Panc1 (cell line): ENCODE data around the gene RYR3. TPM values are rescaled to one million over a fixed set of nuclear protein-coding genes. Genes with fewer than 3 reads are reported as not detected.

ENCODE experiments used
- ATAC-seq: fragments of 200-7000 bp; cut with Tn5 transposase; 2 replicates; pipeline ENCODE4 v1.9.1; 2020; ENCODE audit warnings: mild to moderate bottlenecking, moderate library complexity
- BruUV-seq: library from RNA; stranded (reverse); fragments of 400-500 nt; replicated peaks from 2 replicates; lab custom pipeline; 2021; lab: Mats Ljungman, UMichigan
- CTCF ChIA-PET: fragments of 300-600 bp; sonication (Branson Sonifier 250); formaldehyde crosslinking; loops from one replicate; lab custom pipeline; 2022; ENCODE audit warnings: antibody characterized with exemption; lab: Charles Lee
- POLR2A ChIA-PET: fragments of 300-600 bp; sonication (Branson Sonifier 250); formaldehyde crosslinking; loops from one replicate; lab custom pipeline; 2022; ENCODE audit warnings: antibody characterized with exemption; lab: Charles Lee
- DNase-seq: peaks from one replicate; pipeline ENCODE4 v3.0.0-alpha.2; 2010; ENCODE audit warnings: low read depth, low spot score
- H3K27ac ChIP-seq: 2 replicates; pipeline ENCODE4 v1.5.1; 2011; ENCODE audit warnings: mild to moderate bottlenecking, low read length, inconsistent platforms
- H3K27me3 ChIP-seq: fragments of 200-500 bp; sonication (Bioruptor generic); 2 replicates; pipeline ENCODE4 v1.6.0; 2014; ENCODE audit warnings: low read length, inconsistent platforms; ENCODE audit not compliant: control insufficient read depth, insufficient read depth
- H3K36me3 ChIP-seq: fragments of 200-500 bp; sonication (Bioruptor generic); 2 replicates; pipeline ENCODE4 v1.5.1; 2014; ENCODE audit warnings: inconsistent platforms, mild to moderate bottlenecking, low read length, moderate library complexity; ENCODE audit not compliant: control insufficient read depth, insufficient read depth
- H3K4me1 ChIP-seq: 2 replicates; pipeline ENCODE4 v1.5.1; 2011; ENCODE audit warnings: inconsistent platforms, mild to moderate bottlenecking, low read length, moderate library complexity; ENCODE audit not compliant: control insufficient read depth, insufficient read depth
- H3K4me3 ChIP-seq, 2 experiments: 2 replicates each; pipeline ENCODE4 v1.5.1; 2011 to 2012; ENCODE audit warnings: low read depth in 2 of 2, low read length in 2 of 2, mild to moderate bottlenecking in 2 of 2, inconsistent platforms in 1 of 2, moderate library complexity in 1 of 2
- H3K9me3 ChIP-seq: fragments of 200-500 bp; sonication (Bioruptor generic); 2 replicates; pipeline ENCODE4 v1.5.1; 2014; ENCODE audit warnings: low read depth, mild to moderate bottlenecking, inconsistent platforms, low read length, moderate library complexity; ENCODE audit not compliant: control insufficient read depth, insufficient read depth
- CTCF ChIP-seq: fragments of 450-650 bp; IDR thresholded peaks from 2 replicates; pipeline ENCODE4 v1.5.1; 2017; ENCODE audit warnings: mild to moderate bottlenecking
- POLR2AphosphoS5 ChIP-seq: IDR thresholded peaks from 2 replicates; pipeline ENCODE4 v1.6.1; 2012; ENCODE audit warnings: mild to moderate bottlenecking, low read depth, low read length, moderate library complexity
- REST ChIP-seq, 2 experiments: IDR thresholded peaks; 2 replicates each; pipeline ENCODE4 v1.6.1; 2011 to 2012; ENCODE audit warnings: low read depth in 2 of 2, control low read depth in 1 of 2, low read length in 1 of 2, mild to moderate bottlenecking in 1 of 2, moderate library complexity in 1 of 2; ENCODE audit not compliant: insufficient read depth in 1 of 2
- SIN3A ChIP-seq: IDR thresholded peaks from 2 replicates; pipeline ENCODE4 v1.6.1; 2012; ENCODE audit warnings: low read depth, mild to moderate bottlenecking, low read length, moderate library complexity, borderline replicate concordance; ENCODE audit not compliant: insufficient read depth
- TCF7L2 ChIP-seq: IDR thresholded peaks from 2 replicates; pipeline ENCODE4 v1.6.1; 2011; ENCODE audit warnings: mild to moderate bottlenecking, low read depth, low read length, inconsistent platforms
- in situ Hi-C: cut with HindIII; loops from 2 replicates; pipeline ENCODE4 v1.10.0; 2016; ENCODE audit warnings: low sequenced_read_pairs, low pct_unique_long_range_greater_than_20kb
- intact Hi-C: fragments of 100-400 bp; cut with micrococcal nuclease; formaldehyde crosslinking; loops from one replicate; pipeline ENCODE4 v1.10.0; 2022; ENCODE audit not compliant: unreplicated experiment
- total RNA-seq: library from RNA; stranded (reverse); gene quantifications from one replicate; pipeline ENCODE4 v1.2.1, GENCODE V29; 2021; ENCODE audit not compliant: unreplicated experiment

The RYR3 gene
- total RNA-seq, 1 experiment from 2014 or later: not detected

- TF ChIP-seq CTCF: no peak
- TF ChIP-seq REST (IDR thresholded peaks at IDR 0.05; ENCODE audit: insufficient read depth in 1 of 2, low read depth in 2 of 2, low read length in 1 of 2): no peak
- no peak for TF ChIP-seq SIN3A
- no peak for TF ChIP-seq TCF7L2
- no peak for TF ChIP-seq POLR2AphosphoS5
- no peaks in the 10 kb centered on the region for H3K9me3 ChIP-seq
- no peaks in the 10 kb centered on the region for H3K27me3 ChIP-seq
- no TSS peak for BruUV-seq
- in situ Hi-C loops: no loop called here
- POLR2A ChIA-PET: no interaction called here
- H3K36me3 ChIP-seq: no peaks in the 10 kb centered on the region
- intact Hi-C loops: no loop called here
- CTCF ChIA-PET: no interaction called here
- no peak for DNase-seq
- H3K4me1 ChIP-seq: peaks cover 3% of the 10 kb centered on the region; the same call in 1 of the 2 replicates
- no peak overlapping the region for H3K27ac ChIP-seq
- ATAC-seq: no peak
- H3K4me3 ChIP-seq: no peak overlapping the region
These were observed 13.9 kb upstream of the RYR3 start for GRCh38 chr15:33296856-33297255.

- CTCF ChIA-PET: no interaction called here
- in situ Hi-C loops (no loop called here), intact Hi-C loops (no loop called here)
- H3K27me3 ChIP-seq: no peaks in the 10 kb centered on the region; the same call in 1 of the 2 replicates
- POLR2A ChIA-PET: no interaction called here
- DNase-seq: no peak
- H3K4me3 ChIP-seq: no peak overlapping the region
- H3K36me3 ChIP-seq: no peaks in the 10 kb centered on the region
- no peak for ATAC-seq
- peaks cover 2% of the 10 kb centered on the region; the same call in 1 of the 2 replicates for H3K4me1 ChIP-seq
- no peak overlapping the region for H3K27ac ChIP-seq
- TF ChIP-seq TCF7L2: no peak
- TF ChIP-seq POLR2AphosphoS5: no peak
- no peak for TF ChIP-seq REST (IDR thresholded peaks at IDR 0.05; ENCODE audit: insufficient read depth in 1 of 2, low read depth in 2 of 2, low read length in 1 of 2)
- no peak for TF ChIP-seq SIN3A
- TF ChIP-seq CTCF: no peak
- H3K9me3 ChIP-seq: no peaks in the 10 kb centered on the region
- BruUV-seq: no TSS peak
These were observed 12.1 kb upstream of the RYR3 start for GRCh38 chr15:33298631-33299030.
